ENCODE data around the gene PFKFB2. TPM values are rescaled to one million over a fixed set of nuclear protein-coding genes. Genes with fewer than 3 reads are reported as not detected.

PFKFB2 gene
- total RNA-seq, 1 donor from 2014 or later, result 8.9 TPM

GRCh38 chr1:207067665-207068064 lies 14.6 kb downstream of the PFKFB2 start:
- Mint-ChIP-seq H3K27ac (ENCODE audit: unreplicated experiment) (no peak overlapping the region), H3K4me1 (ENCODE audit: unreplicated experiment) (peaks cover 12% of the 10 kb centered on the region), H3K27me3 (ENCODE audit: unreplicated experiment) (peaks cover 5% of the 10 kb centered on the region), H3K36me3 (ENCODE audit: low read depth, unreplicated experiment) (peaks cover 25% of the 10 kb centered on the region), H3K9me3 (ENCODE audit: unreplicated experiment) (no peaks in the 10 kb centered on the region), H3K4me3 (ENCODE audit: unreplicated experiment) (no peak overlapping the region)
- no peak for TF ChIP-seq CTCF (IDR thresholded peaks at IDR 0.05; ENCODE audit: unreplicated experiment)
- DNase-seq (ENCODE audit: low spot score), result no peak

GRCh38 chr1:207069061-207069460 lies 16.0 kb downstream of the PFKFB2 start:
- DNase-seq (ENCODE audit: low spot score), result no peak
- Mint-ChIP-seq H3K27ac (ENCODE audit: unreplicated experiment) (no peak overlapping the region), H3K4me1 (ENCODE audit: unreplicated experiment) (peaks cover 12% of the 10 kb centered on the region), H3K9me3 (ENCODE audit: unreplicated experiment) (no peaks in the 10 kb centered on the region), H3K4me3 (ENCODE audit: unreplicated experiment) (peak overlapping the region; percentile 57), H3K36me3 (ENCODE audit: low read depth, unreplicated experiment) (peaks cover 13% of the 10 kb centered on the region), H3K27me3 (ENCODE audit: unreplicated experiment) (peaks cover 5% of the 10 kb centered on the region)
- TF ChIP-seq CTCF (IDR thresholded peaks at IDR 0.05; ENCODE audit: unreplicated experiment), result no peak

GRCh38 chr1:207069858-207070506 lies 16.9 kb downstream of the PFKFB2 start:
- no peak overlapping the region for H3K4me3 Mint-ChIP-seq (ENCODE audit: unreplicated experiment)
- H3K4me1 Mint-ChIP-seq (ENCODE audit: unreplicated experiment), result peaks cover 12% of the 10 kb centered on the region
- H3K27me3 Mint-ChIP-seq (ENCODE audit: unreplicated experiment), result peaks cover 5% of the 10 kb centered on the region
- peaks cover 13% of the 10 kb centered on the region for H3K36me3 Mint-ChIP-seq (ENCODE audit: low read depth, unreplicated experiment)
- no peak for TF ChIP-seq CTCF (IDR thresholded peaks at IDR 0.05; ENCODE audit: unreplicated experiment)
- DNase-seq (ENCODE audit: low spot score), result no peak
- no peaks in the 10 kb centered on the region for H3K9me3 Mint-ChIP-seq (ENCODE audit: unreplicated experiment)
- H3K27ac Mint-ChIP-seq (ENCODE audit: unreplicated experiment), result no peak overlapping the region

GRCh38 chr1:207070811-207071210 lies 17.7 kb downstream of the PFKFB2 start:
- Mint-ChIP-seq H3K36me3 (ENCODE audit: low read depth, unreplicated experiment) (peaks cover 13% of the 10 kb centered on the region), H3K4me3 (ENCODE audit: unreplicated experiment) (no peak overlapping the region), H3K27ac (ENCODE audit: unreplicated experiment) (no peak overlapping the region), H3K4me1 (ENCODE audit: unreplicated experiment) (peaks cover 12% of the 10 kb centered on the region), H3K27me3 (ENCODE audit: unreplicated experiment) (peaks cover 5% of the 10 kb centered on the region), H3K9me3 (ENCODE audit: unreplicated experiment) (no peaks in the 10 kb centered on the region)
- DNase-seq (ENCODE audit: low spot score), result no peak
- no peak for TF ChIP-seq CTCF (IDR thresholded peaks at IDR 0.05; ENCODE audit: unreplicated experiment)

- no peak for DNase-seq (ENCODE audit: low spot score)
- H3K27me3 Mint-ChIP-seq (ENCODE audit: unreplicated experiment), result peaks cover 5% of the 10 kb centered on the region
- H3K27ac Mint-ChIP-seq (ENCODE audit: unreplicated experiment), result no peak overlapping the region
- H3K4me3 Mint-ChIP-seq (ENCODE audit: unreplicated experiment), result no peak overlapping the region
- H3K9me3 Mint-ChIP-seq (ENCODE audit: unreplicated experiment), result no peaks in the 10 kb centered on the region
- H3K4me1 Mint-ChIP-seq (ENCODE audit: unreplicated experiment), result peaks cover 12% of the 10 kb centered on the region
- H3K36me3 Mint-ChIP-seq (ENCODE audit: low read depth, unreplicated experiment), result peaks cover 13% of the 10 kb centered on the region
- TF ChIP-seq CTCF (IDR thresholded peaks at IDR 0.05; ENCODE audit: unreplicated experiment), result no peak
These were observed 18.4 kb downstream of the PFKFB2 start for GRCh38 chr1:207071426-207071825.

All from endothelial cell (in vitro differentiated cells).